SK-N-SH (cell line): ENCODE data around the gene CARD8. TPM values are rescaled to one million over a fixed set of nuclear protein-coding genes. Genes with fewer than 3 reads are reported as not detected.

Source experiments
- CTCF ChIA-PET: fragments of 300-600, 350-600 bp; formaldehyde crosslinking; extraction: SDS; loops from one replicate; lab custom pipeline; 2021; lab: Yijun Ruan, JAX
- POLR2A ChIA-PET: fragments of 350-600 bp; sonication (Branson Sonifier 250); formaldehyde crosslinking; extraction: SDS; loops from one replicate; lab custom pipeline; 2020; ENCODE audit warnings: antibody characterized with exemption, inconsistent platforms; lab: Yijun Ruan, JAX
- DNase-seq: peaks from one replicate; pipeline ENCODE4 v3.0.0; 2012
- H2AFZ ChIP-seq: fragments of 200-600 bp; sonication (generic); 2 replicates; pipeline ENCODE4 v1.8.1; 2016; ENCODE audit warnings: antibody characterized with exemption, mild to moderate bottlenecking, low read depth
- H3F3A ChIP-seq: fragments of 200-600 bp; sonication (generic); replicated peaks from 2 replicates; pipeline ENCODE3; 2016; ENCODE audit warnings: antibody characterized with exemption, mild to moderate bottlenecking; ENCODE audit not compliant: insufficient read depth
- H3K27ac ChIP-seq, 2 experiments: fragments of 200-500 bp in 1 of 2; fragments of 200-600 bp in 1 of 2; sonication (Bioruptor generic) in 1 of 2; sonication (generic), shearing (Covaris generic) in 1 of 2; 2 replicates each; pipeline versions ENCODE4 v1.5.1 to v1.6.1; 2014 to 2016; ENCODE audit warnings: low read depth in 2 of 2, inconsistent platforms in 1 of 2, low read length in 1 of 2, mild to moderate bottlenecking in 1 of 2, mixed read lengths in 1 of 2
- H3K27me3 ChIP-seq: fragments of 200-600 bp; sonication (generic), shearing (Covaris generic); 2 replicates; pipeline ENCODE4 v1.6.1; 2016; ENCODE audit warnings: mixed run types; ENCODE audit not compliant: insufficient read depth
- H3K36me3 ChIP-seq, 2 experiments: fragments of 200-500 bp in 1 of 2; fragments of 200-600 bp in 1 of 2; sonication (Bioruptor generic) in 1 of 2; sonication (generic) in 1 of 2; replicated peaks in 1 of 2; 2 replicates each; pipeline versions ENCODE3 to v1.5.1; 2014 to 2016; ENCODE audit warnings: low read length in 1 of 2, mild to moderate bottlenecking in 1 of 2; ENCODE audit not compliant: insufficient read depth in 2 of 2, control insufficient read depth in 1 of 2
- H3K4me1 ChIP-seq, 2 experiments: fragments of 200-500 bp in 1 of 2; fragments of 200-600 bp in 1 of 2; sonication (Bioruptor generic) in 1 of 2; sonication (generic), shearing (Covaris generic) in 1 of 2; 2 replicates each; pipeline versions ENCODE4 v1.5.1 to v1.6.1; 2014 to 2016; ENCODE audit warnings: low read depth in 1 of 2, low read length in 1 of 2, mixed run types in 1 of 2; ENCODE audit not compliant: insufficient read depth in 2 of 2, control insufficient read depth in 1 of 2
- H3K4me2 ChIP-seq: fragments of 200-600 bp; sonication (generic), shearing (Covaris generic); 2 replicates; pipeline ENCODE4 v1.6.1; 2017; ENCODE audit warnings: mixed run types
- H3K4me3 ChIP-seq, 2 experiments: fragments of 200-500 bp in 1 of 2; fragments of 200-600 bp in 1 of 2; sonication (Bioruptor generic) in 1 of 2; sonication (generic), shearing (Covaris generic) in 1 of 2; 2 replicates each; pipeline versions ENCODE4 v1.5.1 to v1.8.1; 2014 to 2016; ENCODE audit warnings: low read depth in 2 of 2, inconsistent platforms in 1 of 2, low read length in 1 of 2, mild to moderate bottlenecking in 1 of 2, mixed read lengths in 1 of 2, moderate library complexity in 1 of 2
- H3K79me2 ChIP-seq: fragments of 200-600 bp; sonication (generic); 2 replicates; pipeline ENCODE4 v1.8.1; 2017; ENCODE audit warnings: mild to moderate bottlenecking; ENCODE audit not compliant: insufficient read depth
- H3K9ac ChIP-seq: fragments of 200-600 bp; sonication (generic); 2 replicates; pipeline ENCODE4 v1.6.1; 2017; ENCODE audit warnings: mixed run types
- H3K9me2 ChIP-seq: fragments of 200-600 bp; sonication (generic); 2 replicates; pipeline ENCODE4 v1.6.1; 2017; ENCODE audit warnings: mixed run types
- H3K9me3 ChIP-seq: fragments of 200-600 bp; sonication (generic); 2 replicates; pipeline ENCODE4 v1.6.1; 2017; ENCODE audit warnings: mixed run types, mild to moderate bottlenecking, moderate library complexity
- H4K20me1 ChIP-seq: fragments of 200-600 bp; sonication (generic); 2 replicates; pipeline ENCODE4 v1.6.1; 2017; ENCODE audit warnings: mild to moderate bottlenecking, mixed run types; ENCODE audit not compliant: insufficient read depth
- CHD2 ChIP-seq: fragments of 150-350 bp; IDR thresholded peaks from 2 replicates; pipeline ENCODE4 v1.6.1; 2018; ENCODE audit warnings: low read length; ENCODE audit not compliant: partially characterized antibody
- CTCF ChIP-seq: fragments of 200-600 bp; sonication (generic); IDR thresholded peaks from 2 replicates; pipeline ENCODE4 v1.6.1; 2017; ENCODE audit warnings: antibody characterized with exemption, mild to moderate bottlenecking, moderate library complexity
- ELF1 ChIP-seq: IDR thresholded peaks from 2 replicates; pipeline ENCODE4 v1.4.0; 2012
- EP300 ChIP-seq, 2 experiments: IDR thresholded peaks; 2 replicates each; pipeline versions ENCODE4 v1.4.0 to v1.6.1; 2012; ENCODE audit warnings: borderline replicate concordance in 1 of 2, low read depth in 1 of 2, low read length in 1 of 2
- FOXJ3 ChIP-seq: sonication (generic); formaldehyde crosslinking; IDR thresholded peaks from 2 replicates; pipeline ENCODE4 v1.5.1; 2020; ENCODE audit warnings: mild to moderate bottlenecking, missing genetic modification reagents
- FOXM1 ChIP-seq: IDR thresholded peaks from 2 replicates; pipeline ENCODE4 v1.4.0; 2012; ENCODE audit warnings: low read depth, mild to moderate bottlenecking
- GABPA ChIP-seq: IDR thresholded peaks from 2 replicates; pipeline ENCODE4 v1.4.0; 2012; ENCODE audit warnings: low read depth, mild to moderate bottlenecking
- GATA2 ChIP-seq: sonication (generic); formaldehyde crosslinking; IDR thresholded peaks from 2 replicates; pipeline ENCODE4 v1.5.0; 2020; ENCODE audit warnings: mild to moderate bottlenecking, missing genetic modification reagents
- MEF2A ChIP-seq: IDR thresholded peaks from 2 replicates; pipeline ENCODE4 v1.4.0; 2012; ENCODE audit warnings: low read depth, borderline replicate concordance
- PBX3 ChIP-seq: IDR thresholded peaks from 2 replicates; pipeline ENCODE4; 2012
- REST ChIP-seq: IDR thresholded peaks from 2 replicates; pipeline ENCODE4 v1.6.1; 2012; ENCODE audit warnings: mild to moderate bottlenecking, low read depth, low read length, moderate library complexity
- RFX5 ChIP-seq: IDR thresholded peaks from 2 replicates; pipeline ENCODE4 v1.6.1; 2012; ENCODE audit warnings: mild to moderate bottlenecking, improper control_type of control experiment, low read length
- RXRA ChIP-seq: IDR thresholded peaks from 2 replicates; pipeline ENCODE4 v1.4.0; 2012; ENCODE audit warnings: low read depth, mild to moderate bottlenecking, borderline replicate concordance
- SIN3A ChIP-seq: IDR thresholded peaks from 2 replicates; pipeline ENCODE4 v1.6.1; 2012; ENCODE audit warnings: low read depth, mild to moderate bottlenecking, low read length, moderate library complexity, borderline replicate concordance
- USF1 ChIP-seq: IDR thresholded peaks from 2 replicates; pipeline ENCODE4 v1.4.0; 2012; ENCODE audit warnings: low read depth, borderline replicate concordance
- YY1 ChIP-seq: IDR thresholded peaks from 2 replicates; pipeline ENCODE4 v1.4.0; 2012; ENCODE audit warnings: low read depth, mild to moderate bottlenecking
- WGBS: methylation state at CpG from one replicate; pipeline ENCODE4 v1.1.6; 2017; ENCODE audit warnings: low lambda C conversion rate; 5-methylcytosine and 5-hydroxymethylcytosine counted together
- polyA plus RNA-seq, 3 experiments: library from polyadenylated mRNA; depleted of rRNA; stranded (reverse); fragments of >200 nt; gene quantifications; 2 replicates each; pipeline ENCODE4 v1.2.3, GENCODE V29; 2012

CARD8 gene
- polyA plus RNA-seq, 1 of the 3 experiments (the other 2 are of a cell fraction) = 16.4 TPM

- Histone ChIP-seq H3K9me3 (no peaks in the 10 kb centered on the region), H3K9ac (no peak overlapping the region), H3K4me2 (0 out of 2 replicates have a peak overlapping the region, but pooled peaks have one; percentile 16), H3K9me2 (no peaks in the 10 kb centered on the region), H3F3A (no peaks in the 10 kb centered on the region), H3K27ac (no peak overlapping the region; a peak in 1 of 4 replicates), H3K36me3 (no peaks in the 10 kb centered on the region), H3K27me3 (no peaks in the 10 kb centered on the region), H3K79me2 (no peaks in the 10 kb centered on the region), H3K4me1 (peaks cover 0 to 15% of the 10 kb centered on the region in 2 experiments; a peak in 1 of 4 replicates), H4K20me1 (no peaks in the 10 kb centered on the region), H3K4me3 (no peak overlapping the region), H2AFZ (no peak overlapping the region)
- DNase-seq = no peak
- TF ChIP-seq YY1 = no peak
- peak; percentile 31; the same call in 1 of the 2 replicates for TF ChIP-seq MEF2A
- TF ChIP-seq RFX5 = no peak
- TF ChIP-seq SIN3A = no peak
- TF ChIP-seq CTCF = no peak
- no peak for TF ChIP-seq GABPA
- TF ChIP-seq ELF1 = no peak
- TF ChIP-seq USF1 = no peak
- no peak for TF ChIP-seq GATA2
- TF ChIP-seq RXRA = no peak
- peak; percentile 69; the same call in 1 of the 2 replicates for TF ChIP-seq REST
- no peak for TF ChIP-seq CHD2
- no peak for TF ChIP-seq FOXM1
- TF ChIP-seq FOXJ3 (CRISPR knock-in tag) = no peak
- TF ChIP-seq PBX3 = no peak
- no peak for TF ChIP-seq EP300 (IDR thresholded peaks at IDR 0.05; ENCODE audit: borderline replicate concordance in 1 of 2, low read depth in 1 of 2, low read length in 1 of 2)
- ChIA-PET CTCF (no interaction called here), POLR2A (no interaction called here)
- 88% methylated on average over 9 of the region's 9 CpGs for WGBS
Observed at GRCh38 chr19:48239582-48240141, 16.1 kb downstream of the CARD8 start.
